CD4-positive, alpha-beta T cell (primary cell): Measurements from ENCODE around the gene DLEC1. TPM values are rescaled to one million over a fixed set of nuclear protein-coding genes. Genes with fewer than 3 reads are reported as not detected.

Source experiments
- ATAC-seq: fragments of 200-7000 bp; cut with Tn5 transposase; one replicate; pipeline ENCODE4 v1.10.0; 2022; ENCODE audit warnings: mild to moderate bottlenecking; ENCODE audit not compliant: poor library complexity
- CTCF ChIA-PET: fragments of 350-600 bp; sonication (Branson Sonifier 250); formaldehyde crosslinking; loops from one replicate; lab custom pipeline; 2021; ENCODE audit warnings: antibody characterized with exemption, inconsistent platforms; lab: Charles Lee
- POLR2A ChIA-PET: fragments of 350-600 bp; sonication (Branson Sonifier 250); formaldehyde crosslinking; loops from one replicate; lab custom pipeline; 2021; ENCODE audit warnings: antibody characterized with exemption, inconsistent platforms; lab: Charles Lee
- DNase-seq, 14 experiments: peaks; one replicate each; pipeline ENCODE4 v3.0.0-alpha.2; 2013 to 2020; ENCODE audit warnings: mixed read lengths in 2 of 14
- H3K27ac ChIP-seq, 2 donors: one replicate each; pipeline versions ENCODE4 v1.5.1 to v1.7.0; 2013; ENCODE audit warnings: low read length in 2 of 2, low read depth in 1 of 2, mild to moderate bottlenecking in 1 of 2
- H3K27me3 ChIP-seq, 2 experiments: 1 replicate in 1 of 2; 2 replicates in 1 of 2; pipeline versions ENCODE4 v1.6.1 to v1.7.0; 2013; ENCODE audit warnings: low read length in 2 of 2, control low read depth in 1 of 2, mild to moderate bottlenecking in 1 of 2, moderate library complexity in 1 of 2; ENCODE audit not compliant: insufficient read depth in 2 of 2, control insufficient read depth in 1 of 2
- H3K36me3 ChIP-seq: one replicate; pipeline ENCODE4 v1.6.1; 2013; ENCODE audit warnings: low read length, control low read depth; ENCODE audit not compliant: insufficient read depth
- H3K4me1 ChIP-seq: one replicate; pipeline ENCODE4 v1.6.1; 2013; ENCODE audit warnings: low read length, control low read depth; ENCODE audit not compliant: insufficient read depth
- H3K4me3 ChIP-seq: one replicate; pipeline ENCODE4 v1.5.1; 2013; ENCODE audit warnings: mild to moderate bottlenecking, low read length, moderate library complexity
- H3K9me3 ChIP-seq, 2 experiments: 1 replicate in 1 of 2; 2 replicates in 1 of 2; pipeline versions ENCODE4 v1.6.1 to v1.7.0; 2013; ENCODE audit warnings: low read length in 2 of 2, mild to moderate bottlenecking in 2 of 2, control low read depth in 1 of 2, moderate library complexity in 1 of 2; ENCODE audit not compliant: control insufficient read depth in 1 of 2, insufficient read depth in 1 of 2
- H3K27ac Mint-ChIP-seq: one replicate; pipeline ENCODE4 v1.8.0; 2020; ENCODE audit warnings: mixed read lengths
- H3K27me3 Mint-ChIP-seq: one replicate; pipeline ENCODE4 v1.8.0; 2021; ENCODE audit warnings: mixed read lengths
- H3K36me3 Mint-ChIP-seq: one replicate; pipeline ENCODE4 v1.8.0; 2021; ENCODE audit warnings: low read depth, mixed read lengths
- H3K4me1 Mint-ChIP-seq: one replicate; pipeline ENCODE4 v1.8.0; 2021; ENCODE audit warnings: low read depth, mixed read lengths
- H3K4me3 Mint-ChIP-seq: one replicate; pipeline ENCODE4 v1.8.0; 2020; ENCODE audit warnings: mild to moderate bottlenecking, mixed read lengths
- H3K9me3 Mint-ChIP-seq: one replicate; pipeline ENCODE4 v1.8.0; 2020; ENCODE audit warnings: mixed read lengths
- intact Hi-C, 2 experiments: fragments of 100-400 bp; cut with DNase I in 1 of 2; cut with micrococcal nuclease in 1 of 2; formaldehyde crosslinking; loops; one replicate each; pipeline versions ENCODE4 v1.15.1 to v1.9.0; 2023 to 2025; cut with DNase I, micrococcal nuclease
- total RNA-seq, 174 experiments: library from RNA in 2 of 174; stranded (reverse) in 2 of 174; gene quantifications; one replicate each; pipeline ENCODE4 v1.2.3 and lab custom pipeline; 2021 to 2026
- TF ChIP-seq, protein P1 (sequence below): fragments of 200-600 bp; IDR thresholded peaks from one replicate; pipeline ENCODE4 v1.8.0; 2022; ENCODE audit warnings: antibody characterized with exemption, mild to moderate bottlenecking

The DLEC1 gene
- total RNA-seq, 2 experiments from 2014 or later = 4.4 to 5.1 TPM

DNA sequence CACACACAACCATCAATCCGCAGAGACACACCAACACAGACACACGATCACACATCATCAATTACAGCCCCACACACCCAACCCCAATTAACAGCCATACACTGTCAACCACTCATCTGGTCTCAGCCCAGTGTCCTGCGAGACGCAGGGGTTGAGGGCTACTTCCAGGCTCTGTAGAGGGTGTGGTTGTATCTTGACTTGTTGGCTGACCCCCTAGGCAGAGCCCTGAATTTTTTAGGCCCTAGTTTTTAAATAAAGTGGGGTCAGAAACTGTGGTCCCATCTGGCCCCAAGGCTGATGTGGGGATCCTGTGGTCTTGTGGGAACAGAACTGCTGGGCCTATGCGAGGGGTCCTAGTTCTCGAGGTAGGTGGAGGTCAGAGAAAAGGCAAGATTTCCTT, 39.2 kb upstream of the DLEC1 start:
- peaks cover 49% of the 10 kb centered on the region for H3K36me3 ChIP-seq
- Mint-ChIP-seq H3K9me3 (no peaks in the 10 kb centered on the region), H3K36me3 (peaks cover 59% of the 10 kb centered on the region), H3K27ac (peak overlapping the region; percentile 95), H3K27me3 (no peaks in the 10 kb centered on the region), H3K4me1 (peaks cover 59% of the 10 kb centered on the region), H3K4me3 (peak overlapping the region; percentile 52)
- POLR2A ChIA-PET = no interaction called here
- DNase-seq = peak in 1 of 14 experiments; percentile 12
- TF ChIP-seq, protein P1, sequence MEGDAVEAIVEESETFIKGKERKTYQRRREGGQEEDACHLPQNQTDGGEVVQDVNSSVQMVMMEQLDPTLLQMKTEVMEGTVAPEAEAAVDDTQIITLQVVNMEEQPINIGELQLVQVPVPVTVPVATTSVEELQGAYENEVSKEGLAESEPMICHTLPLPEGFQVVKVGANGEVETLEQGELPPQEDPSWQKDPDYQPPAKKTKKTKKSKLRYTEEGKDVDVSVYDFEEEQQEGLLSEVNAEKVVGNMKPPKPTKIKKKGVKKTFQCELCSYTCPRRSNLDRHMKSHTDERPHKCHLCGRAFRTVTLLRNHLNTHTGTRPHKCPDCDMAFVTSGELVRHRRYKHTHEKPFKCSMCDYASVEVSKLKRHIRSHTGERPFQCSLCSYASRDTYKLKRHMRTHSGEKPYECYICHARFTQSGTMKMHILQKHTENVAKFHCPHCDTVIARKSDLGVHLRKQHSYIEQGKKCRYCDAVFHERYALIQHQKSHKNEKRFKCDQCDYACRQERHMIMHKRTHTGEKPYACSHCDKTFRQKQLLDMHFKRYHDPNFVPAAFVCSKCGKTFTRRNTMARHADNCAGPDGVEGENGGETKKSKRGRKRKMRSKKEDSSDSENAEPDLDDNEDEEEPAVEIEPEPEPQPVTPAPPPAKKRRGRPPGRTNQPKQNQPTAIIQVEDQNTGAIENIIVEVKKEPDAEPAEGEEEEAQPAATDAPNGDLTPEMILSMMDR = no peak
- H3K4me3 ChIP-seq = no peak overlapping the region
- H3K27me3 ChIP-seq = no peaks in the 10 kb centered on the region
- intact Hi-C loops = loop anchor here in 1 of 2 experiments (5.0 to 10.0 kb wide), 4 partner anchors 132 to 1385 kb away; partner anchors contain the start of genes OXSR1 and SLC25A38
- no peak for ATAC-seq
- peaks cover 69% of the 10 kb centered on the region for H3K4me1 ChIP-seq
- H3K9me3 ChIP-seq = no peaks in the 10 kb centered on the region
- H3K27ac ChIP-seq = no peak overlapping the region
- CTCF ChIA-PET = no interaction called here

DNA sequence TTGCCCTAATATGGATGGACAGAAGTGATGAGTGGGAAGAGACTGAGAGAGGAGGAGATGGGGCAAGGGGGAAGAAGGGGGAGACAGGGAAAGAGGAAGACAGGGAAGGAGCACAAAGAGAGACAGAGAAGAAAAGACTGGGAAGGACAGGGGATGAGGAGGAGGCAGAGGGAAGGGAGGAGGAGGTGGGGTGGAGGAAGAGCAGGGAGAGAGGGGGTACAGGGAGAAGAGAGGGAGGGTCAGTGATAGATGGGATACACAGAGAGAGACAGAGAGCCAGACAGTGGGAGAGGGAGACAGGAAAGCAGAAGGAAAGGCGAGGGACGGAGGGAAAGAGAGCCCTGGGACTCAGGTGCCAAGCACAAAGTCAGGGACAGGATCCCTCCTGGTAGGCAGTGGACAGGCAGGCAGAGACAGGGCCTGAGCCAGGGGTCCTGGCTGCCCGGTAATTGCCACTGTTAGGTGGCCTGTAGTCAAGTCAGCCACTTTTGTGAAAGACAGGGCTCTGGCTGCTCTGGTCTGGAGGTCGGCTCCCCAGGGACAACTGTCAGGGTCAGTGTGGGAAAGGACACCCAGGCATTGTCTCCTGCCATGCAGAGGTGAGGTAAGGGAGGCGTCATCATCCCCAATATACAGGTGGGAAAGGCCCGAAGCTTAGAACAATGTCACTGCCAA, 38.6 kb upstream of the DLEC1 start:
- no peak overlapping the region for H3K4me3 ChIP-seq
- H3K27me3 ChIP-seq = no peaks in the 10 kb centered on the region
- H3K9me3 Mint-ChIP-seq = no peaks in the 10 kb centered on the region
- peaks cover 67% of the 10 kb centered on the region for H3K4me1 ChIP-seq
- no peak overlapping the region for H3K27ac ChIP-seq
- ATAC-seq (no peak), DNase-seq (peak in 1 of 14 experiments; percentile 9)
- peak overlapping the region; percentile 36 for H3K27ac Mint-ChIP-seq
- peaks cover 57% of the 10 kb centered on the region for H3K4me1 Mint-ChIP-seq
- no peak overlapping the region for H3K4me3 Mint-ChIP-seq
- no peaks in the 10 kb centered on the region for H3K9me3 ChIP-seq
- ChIA-PET POLR2A (no interaction called here), CTCF (interaction anchor here (0.8 kb wide), 1 partner anchor 25 kb away, joined by 3 read pairs; no protein-coding TSS in a partner anchor)
- TF ChIP-seq, protein P1 = no peak
- no peaks in the 10 kb centered on the region for H3K27me3 Mint-ChIP-seq
- peaks cover 61% of the 10 kb centered on the region for H3K36me3 Mint-ChIP-seq
- peaks cover 49% of the 10 kb centered on the region for H3K36me3 ChIP-seq
- intact Hi-C loops = loop anchor here in 1 of 2 experiments (5.0 to 10.0 kb wide), 4 partner anchors 132 to 1384 kb away; partner anchors contain the start of genes OXSR1 and SLC25A38

DNA sequence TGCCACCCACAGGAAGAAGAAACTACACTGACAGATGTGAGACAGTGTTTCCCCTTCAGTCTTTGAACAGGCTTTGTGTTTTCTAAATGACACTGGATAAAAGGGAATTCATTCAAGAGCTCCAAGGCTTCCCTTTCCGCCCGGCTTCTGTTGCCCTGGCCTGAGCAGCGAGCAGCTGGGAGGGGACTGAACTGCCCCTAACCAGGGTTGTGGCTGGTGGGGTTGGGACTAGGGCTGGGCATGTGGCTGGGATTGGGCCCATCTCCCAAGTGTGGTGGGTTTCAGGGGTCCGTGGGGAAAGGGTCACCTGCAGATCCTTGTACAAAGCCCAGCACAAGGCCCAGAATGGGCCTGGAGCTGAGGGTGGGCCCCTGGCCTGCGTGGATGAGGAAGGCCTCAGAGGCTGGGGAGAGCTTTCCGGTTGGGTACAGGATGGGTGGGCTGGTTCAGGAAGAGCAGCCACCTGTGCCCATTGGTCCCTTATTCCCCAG, 38.0 kb upstream of the DLEC1 start:
- Mint-ChIP-seq H3K9me3 (no peaks in the 10 kb centered on the region), H3K27me3 (no peaks in the 10 kb centered on the region), H3K27ac (no peak overlapping the region), H3K4me3 (no peak overlapping the region), H3K36me3 (peaks cover 56% of the 10 kb centered on the region), H3K4me1 (peaks cover 51% of the 10 kb centered on the region)
- Histone ChIP-seq H3K27me3 (no peaks in the 10 kb centered on the region), H3K4me1 (peaks cover 61% of the 10 kb centered on the region), H3K4me3 (no peak overlapping the region), H3K27ac (no peak overlapping the region), H3K36me3 (peaks cover 54% of the 10 kb centered on the region), H3K9me3 (no peaks in the 10 kb centered on the region)
- intact Hi-C loops = loop anchor here in 1 of 2 experiments (5.0 to 10.0 kb wide), 4 partner anchors 131 to 1384 kb away; partner anchors contain the start of genes OXSR1 and SLC25A38
- TF ChIP-seq, protein P1 = no peak
- ChIA-PET CTCF (interaction anchor here (0.8 to 1.2 kb wide), 2 partner anchors 26 to 39 kb away, joined by 3 to 6 read pairs; partner anchors contain the start of gene DLEC1), POLR2A (no interaction called here)
- DNase-seq (no peak), ATAC-seq (no peak)
